Activated CD8-positive, alpha-beta T cell treated with anti-CD3 and anti-CD28 coated beads, Interleukin-2, amount 10 ng/mL, durations not matched to agents 7 days and 5 days (primary cell): ENCODE results near the gene WDR36. TPM values are rescaled to one million over a fixed set of nuclear protein-coding genes. Genes with fewer than 3 reads are reported as not detected.

ENCODE experiments used
- ATAC-seq: fragments of 150-1000 bp; cut with Tn5 transposase; one replicate; pipeline ENCODE4 v1.10.0; 2021; ENCODE audit warnings: moderate library complexity
- CTCF ChIA-PET: fragments of 350-600 bp; sonication (Branson Sonifier 250); formaldehyde crosslinking; loops from one replicate; lab custom pipeline; 2021; ENCODE audit warnings: antibody characterized with exemption; lab: Charles Lee
- POLR2A ChIA-PET: fragments of 350-600 bp; sonication (Branson Sonifier 250); formaldehyde crosslinking; loops from one replicate; lab custom pipeline; 2021; ENCODE audit warnings: antibody characterized with exemption; lab: Charles Lee
- DNase-seq: peaks from one replicate; pipeline ENCODE4 v3.0.0-alpha.2; 2020
- H3K27ac Mint-ChIP-seq: one replicate; pipeline ENCODE4 v1.8.0; 2021; ENCODE audit warnings: mild to moderate bottlenecking, mixed read lengths
- H3K27me3 Mint-ChIP-seq: one replicate; pipeline ENCODE4 v1.8.0; 2021; ENCODE audit warnings: low read depth, mixed read lengths
- H3K36me3 Mint-ChIP-seq: one replicate; pipeline ENCODE4 v1.8.0; 2021; ENCODE audit warnings: low read depth, mixed read lengths
- H3K4me1 Mint-ChIP-seq: one replicate; pipeline ENCODE4 v1.8.0; 2021; ENCODE audit warnings: low read depth, mixed read lengths
- H3K4me3 Mint-ChIP-seq: one replicate; pipeline ENCODE4 v1.8.0; 2021; ENCODE audit warnings: mild to moderate bottlenecking, mixed read lengths
- H3K9me3 Mint-ChIP-seq: one replicate; pipeline ENCODE4 v1.8.0; 2022; ENCODE audit warnings: mixed read lengths; ENCODE audit not compliant: insufficient read depth
- total RNA-seq, 2 experiments: library from RNA; stranded (reverse); gene quantifications; one replicate each; pipeline ENCODE4 v1.2.3, GENCODE V29; 2021

The WDR36 gene
- total RNA-seq, 2 experiments from 2014 or later = 29.5 to 37.6 TPM

GRCh38 chr5:111113678-111114077 lies 21.5 kb downstream of the WDR36 start:
- H3K4me1 Mint-ChIP-seq = no peaks in the 10 kb centered on the region
- peaks cover 42% of the 10 kb centered on the region for H3K36me3 Mint-ChIP-seq
- no peaks in the 10 kb centered on the region for H3K27me3 Mint-ChIP-seq
- no peak overlapping the region for H3K4me3 Mint-ChIP-seq
- no peak for ATAC-seq
- H3K27ac Mint-ChIP-seq = no peak overlapping the region
- H3K9me3 Mint-ChIP-seq = no peaks in the 10 kb centered on the region
- ChIA-PET POLR2A (no interaction called here), CTCF (interaction anchor here (0.9 kb wide), 1 partner anchor 22 kb away, joined by 3 read pairs; no protein-coding TSS in a partner anchor)
- no peak for DNase-seq

DNA sequence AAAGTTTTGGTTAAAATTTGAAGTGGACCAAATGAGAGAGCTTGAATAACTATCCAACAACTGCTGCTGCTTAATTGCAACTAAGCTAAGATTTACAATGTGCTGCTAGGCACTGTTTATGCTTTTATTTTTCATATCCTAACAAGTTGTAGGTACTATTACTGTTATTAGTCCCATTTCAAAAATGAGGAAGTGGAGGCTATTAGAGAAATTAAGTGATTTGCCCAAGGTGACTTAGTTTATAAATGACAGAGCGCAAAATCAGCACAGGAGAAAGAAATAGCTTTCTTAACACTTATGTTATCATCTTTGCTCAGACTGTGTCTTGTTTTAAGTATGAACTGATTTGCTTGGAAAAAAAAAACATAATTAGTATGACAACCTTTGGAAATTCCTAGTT lies 23.1 kb downstream of the WDR36 start:
- H3K36me3 Mint-ChIP-seq = peaks cover 48% of the 10 kb centered on the region
- POLR2A ChIA-PET = interaction anchor here (0.8 kb wide), 1 partner anchor 140 kb away, joined by 5 read pairs; no protein-coding TSS in a partner anchor
- ATAC-seq = no peak

DNA sequence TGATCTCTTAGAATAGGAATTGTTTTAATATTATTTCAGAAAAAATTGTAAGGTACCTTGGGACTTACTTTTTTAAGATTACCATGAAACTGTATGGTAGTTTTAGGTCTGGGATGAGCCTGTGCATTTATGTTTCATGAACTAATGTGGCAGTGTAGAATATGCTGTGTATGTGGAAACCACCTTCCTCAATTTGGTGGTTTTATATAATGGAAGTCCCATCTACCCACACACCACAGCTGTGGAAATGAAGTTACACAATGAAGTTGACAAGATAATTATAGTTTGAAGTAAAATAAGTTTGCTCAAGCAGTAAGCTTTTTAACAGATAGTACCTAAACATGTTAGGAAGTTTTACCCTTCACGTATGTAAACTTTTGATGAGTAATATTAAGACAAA lies 24.4 kb downstream of the WDR36 start:
- no peaks in the 10 kb centered on the region for H3K4me1 Mint-ChIP-seq
- ChIA-PET CTCF (no interaction called here), POLR2A (no interaction called here)
- no peaks in the 10 kb centered on the region for H3K27me3 Mint-ChIP-seq
- no peak for ATAC-seq
- DNase-seq = no peak
- H3K9me3 Mint-ChIP-seq = no peaks in the 10 kb centered on the region
- H3K27ac Mint-ChIP-seq = no peak overlapping the region
- H3K4me3 Mint-ChIP-seq = no peak overlapping the region
- H3K36me3 Mint-ChIP-seq = peaks cover 51% of the 10 kb centered on the region

More for the DNA sequence above, 23.1 kb downstream of the WDR36 start:
- Mint-ChIP-seq H3K27me3 (no peaks in the 10 kb centered on the region), H3K27ac (no peak overlapping the region), H3K4me3 (no peak overlapping the region), H3K9me3 (no peaks in the 10 kb centered on the region), H3K4me1 (no peaks in the 10 kb centered on the region)
- CTCF ChIA-PET = interaction anchor here (0.8 to 0.9 kb wide), 2 partner anchors 23 to 34 kb away, joined by 4 read pairs; partner anchors contain the start of gene WDR36
- no peak for DNase-seq

- CTCF ChIA-PET = interaction anchor here (1.5 kb wide), 1 partner anchor 41 kb away, joined by 3 read pairs; no protein-coding TSS in a partner anchor
Observed at GRCh38 chr5:111117136-111117535, 25.0 kb downstream of the WDR36 start.

DNA sequence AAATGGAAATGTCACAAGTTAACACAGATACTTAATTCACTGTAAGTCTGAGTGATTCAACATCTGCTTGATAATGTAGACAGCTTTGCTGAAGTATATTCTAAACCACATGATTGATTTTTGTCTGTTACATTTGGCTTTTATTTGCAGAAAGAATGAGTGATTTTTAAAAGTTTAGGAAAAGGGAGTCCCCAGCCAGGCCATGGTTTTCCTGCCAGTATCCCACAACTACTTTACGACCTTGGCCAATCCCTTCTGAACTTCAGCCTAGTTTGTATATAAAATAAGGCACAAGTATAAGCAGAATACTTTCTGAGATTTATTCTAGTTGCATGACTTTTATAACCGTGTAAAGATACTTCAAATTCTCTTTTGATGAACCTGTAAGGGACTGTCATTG lies 27.1 kb downstream of the WDR36 start:
- H3K4me3 Mint-ChIP-seq = no peak overlapping the region
- no peaks in the 10 kb centered on the region for H3K27me3 Mint-ChIP-seq
- H3K4me1 Mint-ChIP-seq = no peaks in the 10 kb centered on the region
- ATAC-seq = no peak
- H3K9me3 Mint-ChIP-seq = no peaks in the 10 kb centered on the region
- peaks cover 48% of the 10 kb centered on the region for H3K36me3 Mint-ChIP-seq
- no peak overlapping the region for H3K27ac Mint-ChIP-seq
- POLR2A ChIA-PET = no interaction called here
- CTCF ChIA-PET = no interaction called here
- DNase-seq = no peak

More at GRCh38 chr5:111117136-111117535, 25.0 kb downstream of the WDR36 start:
- ATAC-seq = no peak
- no peak for DNase-seq
- H3K27me3 Mint-ChIP-seq = no peaks in the 10 kb centered on the region
- no peak overlapping the region for H3K27ac Mint-ChIP-seq
- H3K4me3 Mint-ChIP-seq = no peak overlapping the region
- POLR2A ChIA-PET = no interaction called here
- H3K36me3 Mint-ChIP-seq = peaks cover 53% of the 10 kb centered on the region
- no peaks in the 10 kb centered on the region for H3K4me1 Mint-ChIP-seq
- H3K9me3 Mint-ChIP-seq = no peaks in the 10 kb centered on the region

- H3K36me3 Mint-ChIP-seq = peaks cover 47% of the 10 kb centered on the region
Observed at GRCh38 chr5:111119856-111120255, 27.7 kb downstream of the WDR36 start.

DNA sequence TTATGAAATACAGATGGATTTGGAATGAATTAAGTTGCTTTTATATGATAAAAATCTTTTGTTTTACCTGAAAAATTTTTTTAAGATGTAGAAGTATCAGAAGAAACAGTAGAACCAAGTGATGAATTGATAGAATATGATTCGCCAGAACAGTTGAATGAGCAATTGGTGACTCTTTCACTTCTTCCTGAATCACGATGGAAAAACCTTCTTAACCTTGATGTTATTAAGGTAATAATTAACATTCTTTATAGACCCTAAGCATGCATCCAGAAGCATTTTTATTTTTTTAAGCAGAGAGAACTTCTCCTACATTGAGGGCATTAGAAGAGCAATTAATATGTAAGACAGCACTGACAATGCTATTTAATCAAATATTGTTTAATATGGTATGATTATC lies 28.8 kb downstream of the WDR36 start:
- no peaks in the 10 kb centered on the region for H3K4me1 Mint-ChIP-seq
- ChIA-PET CTCF (no interaction called here), POLR2A (no interaction called here)
- no peak overlapping the region for H3K4me3 Mint-ChIP-seq
- H3K9me3 Mint-ChIP-seq = no peaks in the 10 kb centered on the region
- no peak for DNase-seq
- H3K27ac Mint-ChIP-seq = no peak overlapping the region
- H3K27me3 Mint-ChIP-seq = no peaks in the 10 kb centered on the region
- H3K36me3 Mint-ChIP-seq = peaks cover 47% of the 10 kb centered on the region
- ATAC-seq = no peak

More at GRCh38 chr5:111119856-111120255, 27.7 kb downstream of the WDR36 start:
- ChIA-PET POLR2A (no interaction called here), CTCF (no interaction called here)
- no peaks in the 10 kb centered on the region for H3K9me3 Mint-ChIP-seq
- no peak overlapping the region for H3K4me3 Mint-ChIP-seq
- H3K4me1 Mint-ChIP-seq = no peaks in the 10 kb centered on the region
- H3K27me3 Mint-ChIP-seq = no peaks in the 10 kb centered on the region
- H3K27ac Mint-ChIP-seq = no peak overlapping the region
- ATAC-seq (no peak), DNase-seq (no peak)

- Mint-ChIP-seq H3K4me1 (no peaks in the 10 kb centered on the region), H3K27me3 (no peaks in the 10 kb centered on the region), H3K27ac (no peak overlapping the region), H3K4me3 (no peak overlapping the region), H3K36me3 (peaks cover 53% of the 10 kb centered on the region), H3K9me3 (no peaks in the 10 kb centered on the region)
- ChIA-PET POLR2A (interaction anchor here (0.5 kb wide), 1 partner anchor 1852 kb away, joined by 3 read pairs; no protein-coding TSS in a partner anchor), CTCF (no interaction called here)
- DNase-seq (no peak), ATAC-seq (no peak)
Observed at GRCh38 chr5:111121926-111122325, 29.8 kb downstream of the WDR36 start.

DNA sequence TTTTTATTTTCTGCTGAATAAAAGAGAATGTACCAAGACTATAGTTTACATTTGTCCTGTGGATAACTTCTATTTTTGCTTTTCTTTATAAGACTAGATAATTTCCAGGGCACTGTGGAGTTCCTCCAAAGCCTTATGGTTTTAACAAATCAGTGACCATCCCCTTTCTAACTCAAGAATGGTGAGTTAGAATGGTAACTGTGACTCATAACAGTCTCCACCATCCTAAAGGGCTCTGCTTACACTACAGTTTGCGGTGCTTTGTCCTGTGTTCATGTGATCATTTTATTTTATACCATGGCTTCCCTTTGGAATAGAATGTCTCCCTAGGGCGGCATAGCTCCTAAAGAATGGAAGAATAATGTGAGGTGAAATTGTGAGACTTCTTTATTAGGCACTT lies 30.2 kb downstream of the WDR36 start:
- DNase-seq = no peak
- Mint-ChIP-seq H3K27ac (no peak overlapping the region), H3K4me1 (no peaks in the 10 kb centered on the region), H3K4me3 (no peak overlapping the region), H3K36me3 (peaks cover 52% of the 10 kb centered on the region), H3K27me3 (no peaks in the 10 kb centered on the region), H3K9me3 (no peaks in the 10 kb centered on the region)
- CTCF ChIA-PET = interaction anchor here (1.2 kb wide), 1 partner anchor 17 kb away, joined by 5 read pairs; no protein-coding TSS in a partner anchor
- ATAC-seq = no peak
- POLR2A ChIA-PET = no interaction called here

DNA sequence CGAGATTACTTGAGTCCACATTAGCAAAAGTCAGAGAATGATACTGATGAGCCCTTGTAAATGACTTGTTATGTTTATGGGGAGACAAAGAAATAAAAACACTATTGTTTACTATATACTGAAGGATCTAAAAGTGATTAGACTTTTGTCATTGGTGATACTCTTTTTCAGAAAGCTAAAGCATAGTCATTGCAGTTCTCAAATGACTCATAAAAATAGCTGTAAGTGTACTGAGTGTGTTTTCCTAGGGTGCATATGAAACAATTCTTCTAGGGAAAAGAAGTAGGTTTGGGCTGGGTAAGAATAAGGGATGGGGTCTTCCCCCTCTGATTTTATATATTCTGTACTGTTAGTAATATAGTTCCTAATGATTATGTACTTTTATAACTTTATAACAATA lies 32.6 kb downstream of the WDR36 start:
- POLR2A ChIA-PET = no interaction called here
- no peaks in the 10 kb centered on the region for H3K9me3 Mint-ChIP-seq
- H3K4me1 Mint-ChIP-seq = no peaks in the 10 kb centered on the region
- peaks cover 50% of the 10 kb centered on the region for H3K36me3 Mint-ChIP-seq
- no peak for ATAC-seq
- CTCF ChIA-PET = interaction anchor here (1.6 kb wide), 1 partner anchor 154 kb away, joined by 3 read pairs; no protein-coding TSS in a partner anchor
- H3K27ac Mint-ChIP-seq = no peak overlapping the region
- H3K27me3 Mint-ChIP-seq = no peaks in the 10 kb centered on the region
- no peak for DNase-seq
- H3K4me3 Mint-ChIP-seq = no peak overlapping the region

DNA sequence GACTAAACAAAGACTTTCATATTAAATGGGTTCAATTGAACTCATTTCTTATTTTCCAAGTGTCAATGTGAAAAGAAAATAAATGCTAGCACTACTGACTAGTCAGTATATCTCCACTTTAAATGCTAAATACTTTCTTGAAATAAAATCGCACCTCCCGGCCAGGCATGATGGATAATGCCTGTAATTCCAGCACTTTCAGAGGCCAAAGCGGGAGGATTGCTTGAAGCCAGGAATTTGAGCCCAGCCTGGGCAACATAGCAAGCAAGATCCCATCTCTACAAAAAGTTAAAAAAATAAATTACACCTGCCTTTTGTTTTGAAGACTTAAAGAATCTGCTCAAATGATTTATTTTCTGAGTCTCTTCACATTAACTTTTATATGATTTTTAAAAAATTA lies 34.7 kb downstream of the WDR36 start:
- ChIA-PET CTCF (no interaction called here), POLR2A (no interaction called here)
- H3K36me3 Mint-ChIP-seq = peaks cover 42% of the 10 kb centered on the region
- ATAC-seq (no peak), DNase-seq (no peak)
- H3K27me3 Mint-ChIP-seq = no peaks in the 10 kb centered on the region
- no peak overlapping the region for H3K4me3 Mint-ChIP-seq
- H3K27ac Mint-ChIP-seq = no peak overlapping the region
- H3K9me3 Mint-ChIP-seq = no peaks in the 10 kb centered on the region
- H3K4me1 Mint-ChIP-seq = no peaks in the 10 kb centered on the region

DNA sequence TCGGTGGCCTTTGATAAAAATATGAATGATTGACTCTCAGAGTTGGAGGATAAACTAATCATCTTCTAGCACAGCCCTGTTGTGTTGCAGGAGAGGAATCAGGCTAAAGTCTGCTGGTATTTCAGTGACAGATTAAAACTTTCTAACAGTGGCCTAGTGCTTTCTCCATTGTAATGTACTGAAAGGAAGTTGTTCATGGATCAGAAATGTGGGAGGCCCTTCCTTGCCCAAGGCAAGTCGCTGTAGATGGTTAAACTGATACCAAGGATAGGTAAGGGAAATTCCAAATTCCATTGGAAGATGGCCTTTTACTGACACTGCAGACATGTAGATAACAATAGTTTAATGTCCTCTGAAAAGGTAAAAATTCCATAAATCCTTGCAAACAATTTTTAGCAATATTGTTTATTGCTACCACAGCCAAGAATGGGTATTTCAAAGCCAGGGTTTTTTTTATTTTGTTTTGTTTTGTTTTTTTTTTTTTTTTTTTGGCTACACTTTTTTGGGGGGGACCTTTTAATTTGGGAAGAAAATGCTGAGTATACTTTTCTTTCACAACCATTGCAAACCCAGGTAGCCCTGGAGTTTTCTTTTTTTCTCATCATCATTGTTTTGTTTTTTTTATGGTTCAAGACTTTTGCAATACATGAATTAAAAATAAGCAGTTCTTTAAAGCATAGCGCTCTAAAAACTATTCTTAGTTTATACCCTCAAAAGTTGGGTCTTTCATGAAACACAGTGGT lies 35.5 kb downstream of the WDR36 start:
- Mint-ChIP-seq H3K4me3 (no peak overlapping the region), H3K27me3 (no peaks in the 10 kb centered on the region), H3K4me1 (no peaks in the 10 kb centered on the region), H3K36me3 (peaks cover 39% of the 10 kb centered on the region), H3K27ac (no peak overlapping the region), H3K9me3 (no peaks in the 10 kb centered on the region)
- ChIA-PET CTCF (no interaction called here), POLR2A (no interaction called here)
- no peak for DNase-seq
- ATAC-seq = no peak
